ENCODE data around the gene TNRC6A.

Gene TNRC6A

GRCh38 chr16:24717411-24717810 lies 12.0 kb upstream of the TNRC6A start:
- Histone ChIP-seq H3K27ac (no peak overlapping the region), H3K36me3 (replicated peaks) (no peaks in the 10 kb centered on the region), H3K4me3 (ENCODE audit: low read depth, low read length) (no peak overlapping the region), H3K27me3 (replicated peaks) (no peaks in the 10 kb centered on the region)
- peak; percentile 25 for DNase-seq
- in situ Hi-C loops (cut with HindIII; ENCODE audit: low pct_ligation_motif_present, low sequenced_read_pairs): no loop called here
- TF ChIP-seq, protein P1, sequence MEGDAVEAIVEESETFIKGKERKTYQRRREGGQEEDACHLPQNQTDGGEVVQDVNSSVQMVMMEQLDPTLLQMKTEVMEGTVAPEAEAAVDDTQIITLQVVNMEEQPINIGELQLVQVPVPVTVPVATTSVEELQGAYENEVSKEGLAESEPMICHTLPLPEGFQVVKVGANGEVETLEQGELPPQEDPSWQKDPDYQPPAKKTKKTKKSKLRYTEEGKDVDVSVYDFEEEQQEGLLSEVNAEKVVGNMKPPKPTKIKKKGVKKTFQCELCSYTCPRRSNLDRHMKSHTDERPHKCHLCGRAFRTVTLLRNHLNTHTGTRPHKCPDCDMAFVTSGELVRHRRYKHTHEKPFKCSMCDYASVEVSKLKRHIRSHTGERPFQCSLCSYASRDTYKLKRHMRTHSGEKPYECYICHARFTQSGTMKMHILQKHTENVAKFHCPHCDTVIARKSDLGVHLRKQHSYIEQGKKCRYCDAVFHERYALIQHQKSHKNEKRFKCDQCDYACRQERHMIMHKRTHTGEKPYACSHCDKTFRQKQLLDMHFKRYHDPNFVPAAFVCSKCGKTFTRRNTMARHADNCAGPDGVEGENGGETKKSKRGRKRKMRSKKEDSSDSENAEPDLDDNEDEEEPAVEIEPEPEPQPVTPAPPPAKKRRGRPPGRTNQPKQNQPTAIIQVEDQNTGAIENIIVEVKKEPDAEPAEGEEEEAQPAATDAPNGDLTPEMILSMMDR (IDR thresholded peaks at IDR 0.05; ENCODE audit: low read depth, low read length, missing control alignments): no peak

GRCh38 chr16:24718967-24719521 lies 10.4 kb upstream of the TNRC6A start:
- Histone ChIP-seq H3K36me3 (replicated peaks) (no peaks in the 10 kb centered on the region), H3K27ac (no peak overlapping the region), H3K4me3 (ENCODE audit: low read depth, low read length) (no peak overlapping the region), H3K27me3 (replicated peaks) (no peaks in the 10 kb centered on the region)
- no peak for DNase-seq
- in situ Hi-C loops (cut with HindIII; ENCODE audit: low pct_ligation_motif_present, low sequenced_read_pairs): no loop called here
- TF ChIP-seq, protein P1 (IDR thresholded peaks at IDR 0.05; ENCODE audit: low read depth, low read length, missing control alignments): no peak

DNA sequence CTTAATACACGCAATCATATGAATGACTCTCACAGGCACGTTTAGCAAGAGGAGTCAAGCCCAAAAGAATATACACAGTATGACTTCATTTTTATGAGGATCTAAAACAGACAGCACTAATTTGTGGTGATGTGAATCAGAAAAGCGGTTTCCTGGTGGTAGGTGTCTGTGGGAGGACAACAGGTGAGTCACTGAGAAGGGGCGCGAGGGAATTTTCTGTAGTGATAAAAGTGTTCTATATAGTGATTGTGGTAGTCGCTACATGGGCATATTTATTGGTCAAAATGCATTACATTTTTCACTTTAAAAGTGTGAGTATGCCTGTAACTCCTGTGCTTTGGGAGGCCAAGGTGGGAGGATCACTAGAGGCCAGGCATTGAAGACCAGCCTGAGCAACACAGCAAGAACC lies 7.6 kb upstream of the TNRC6A start:
- in situ Hi-C loops (cut with HindIII; ENCODE audit: low pct_ligation_motif_present, low sequenced_read_pairs): no loop called here
- TF ChIP-seq, protein P1 (IDR thresholded peaks at IDR 0.05; ENCODE audit: low read depth, low read length, missing control alignments): no peak
- Histone ChIP-seq H3K4me3 (ENCODE audit: low read depth, low read length) (no peak overlapping the region), H3K27me3 (replicated peaks) (no peaks in the 10 kb centered on the region), H3K27ac (no peak overlapping the region), H3K36me3 (replicated peaks) (no peaks in the 10 kb centered on the region)
- no peak for DNase-seq

GRCh38 chr16:24723663-24724062 lies 5.8 kb upstream of the TNRC6A start:
- Histone ChIP-seq H3K27me3 (replicated peaks) (no peaks in the 10 kb centered on the region), H3K27ac (no peak overlapping the region)
- in situ Hi-C loops (cut with HindIII; ENCODE audit: low pct_ligation_motif_present, low sequenced_read_pairs): no loop called here

GRCh38 chr16:24728011-24728410 lies 1.4 kb upstream of the TNRC6A start:
- TF ChIP-seq, protein P1 (IDR thresholded peaks at IDR 0.05; ENCODE audit: low read depth, low read length, missing control alignments): no peak
- in situ Hi-C loops (cut with HindIII; ENCODE audit: low pct_ligation_motif_present, low sequenced_read_pairs): no loop called here
- Histone ChIP-seq H3K27ac (no peak overlapping the region), H3K4me3 (ENCODE audit: low read depth, low read length) (no peak overlapping the region), H3K36me3 (replicated peaks) (peaks cover 2% of the 10 kb centered on the region), H3K27me3 (replicated peaks) (no peaks in the 10 kb centered on the region)
- DNase-seq: no peak

More at GRCh38 chr16:24723663-24724062, 5.8 kb upstream of the TNRC6A start:
- no peak overlapping the region for H3K4me3 ChIP-seq (ENCODE audit: low read depth, low read length)
- no peaks in the 10 kb centered on the region for H3K36me3 ChIP-seq (replicated peaks)
- TF ChIP-seq, protein P1 (IDR thresholded peaks at IDR 0.05; ENCODE audit: low read depth, low read length, missing control alignments): no peak
- DNase-seq: no peak

DNA sequence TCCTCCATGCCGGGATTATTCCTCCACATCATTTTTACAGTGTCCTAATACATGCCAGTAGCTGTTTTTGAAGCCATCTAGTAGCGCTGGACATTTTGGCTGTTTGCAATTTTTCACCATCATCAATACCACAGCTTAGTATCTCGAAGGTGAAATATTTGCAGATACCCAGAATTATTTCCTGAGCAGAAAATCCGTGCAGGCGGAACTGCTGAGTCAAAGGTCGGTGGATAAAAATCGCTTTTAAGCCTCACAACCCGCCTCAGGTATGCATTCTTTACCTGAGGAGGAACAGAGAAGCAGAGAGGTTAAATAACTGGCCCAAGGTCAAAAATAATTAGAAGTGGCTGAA lies 584 bp upstream of the TNRC6A start:
- in situ Hi-C loops (cut with HindIII; ENCODE audit: low pct_ligation_motif_present, low sequenced_read_pairs): no loop called here
- Histone ChIP-seq H3K4me3 (ENCODE audit: low read depth, low read length) (peak overlapping the region; percentile 81), H3K36me3 (replicated peaks) (peaks cover 2% of the 10 kb centered on the region), H3K27me3 (replicated peaks) (no peaks in the 10 kb centered on the region), H3K27ac (peak overlapping the region; percentile 87)
- TF ChIP-seq, protein P1 (IDR thresholded peaks at IDR 0.05; ENCODE audit: low read depth, low read length, missing control alignments): no peak
- DNase-seq: no peak

Measured in brain microvascular endothelial cell (primary cell).